H9 (cell line): ENCODE data around the gene TMEM81. TPM values are rescaled to one million over a fixed set of nuclear protein-coding genes. Genes with fewer than 3 reads are reported as not detected.

Experiments
- DNase-seq: peaks from one replicate; pipeline ENCODE4 v3.0.0-alpha.2; 2017
- H2AFZ ChIP-seq: one replicate; pipeline ENCODE4 v1.6.1; 2013; ENCODE audit warnings: mild to moderate bottlenecking, low read length, control low read depth, moderate library complexity
- H2AK5ac ChIP-seq: 2 replicates; pipeline ENCODE4 v1.6.1; 2013; ENCODE audit warnings: low read length, control low read depth, mixed read lengths; ENCODE audit not compliant: insufficient read length
- H2BK120ac ChIP-seq: one replicate; pipeline ENCODE4 v1.6.1; 2013; ENCODE audit warnings: low read depth, mild to moderate bottlenecking, low read length, control low read depth, inconsistent platforms; ENCODE audit not compliant: poor library complexity, severe bottlenecking
- H2BK12ac ChIP-seq: 2 replicates; pipeline ENCODE4 v1.6.1; 2013; ENCODE audit warnings: low read length, control low read depth, mixed read lengths, low read depth; ENCODE audit not compliant: insufficient read length
- H2BK15ac ChIP-seq: 2 replicates; pipeline ENCODE4 v1.6.1; 2013; ENCODE audit warnings: low read depth, low read length, control low read depth
- H2BK20ac ChIP-seq: one replicate; pipeline ENCODE4 v1.6.1; 2013; ENCODE audit warnings: low read depth, mild to moderate bottlenecking, low read length, control low read depth, inconsistent platforms; ENCODE audit not compliant: poor library complexity, severe bottlenecking
- H2BK5ac ChIP-seq: 2 replicates; pipeline ENCODE4 v1.6.1; 2013; ENCODE audit warnings: low read length, control low read depth, mixed read lengths; ENCODE audit not compliant: insufficient read length
- H3K14ac ChIP-seq: 2 replicates; pipeline ENCODE4 v1.6.1; 2013; ENCODE audit warnings: low read length, control low read depth; ENCODE audit not compliant: insufficient read depth
- H3K18ac ChIP-seq: 2 replicates; pipeline ENCODE4 v1.6.1; 2013; ENCODE audit warnings: low read depth, mild to moderate bottlenecking, mixed read lengths, low read length, control low read depth; ENCODE audit not compliant: insufficient read length
- H3K23ac ChIP-seq: 2 replicates; pipeline ENCODE4 v1.6.1; 2013; ENCODE audit warnings: low read length, control low read depth, mixed read lengths, low read depth; ENCODE audit not compliant: insufficient read length
- H3K23me2 ChIP-seq: 2 replicates; pipeline ENCODE4 v1.6.1; 2013; ENCODE audit warnings: low read depth, mild to moderate bottlenecking, mixed read lengths, low read length, control low read depth; ENCODE audit not compliant: insufficient read length, poor library complexity, severe bottlenecking
- H3K27ac ChIP-seq: 2 replicates; pipeline ENCODE4 v1.5.1; 2013; ENCODE audit warnings: low read length, control low read depth, mixed read lengths, low read depth; ENCODE audit not compliant: insufficient read length
- H3K27me3 ChIP-seq: 2 replicates; pipeline ENCODE4 v1.6.1; 2013; ENCODE audit warnings: low read length, control low read depth, inconsistent platforms; ENCODE audit not compliant: insufficient read depth
- H3K4ac ChIP-seq: 2 replicates; pipeline ENCODE4 v1.6.1; 2013; ENCODE audit warnings: low read depth, mild to moderate bottlenecking, control low read depth, inconsistent platforms, low read length, moderate library complexity
- H3K4me1 ChIP-seq: 2 replicates; pipeline ENCODE4 v1.6.1; 2013; ENCODE audit warnings: low read length, control low read depth, inconsistent platforms; ENCODE audit not compliant: insufficient read depth
- H3K4me2 ChIP-seq: 2 replicates; pipeline ENCODE4 v1.6.1; 2013; ENCODE audit warnings: low read length, control low read depth, mixed read lengths; ENCODE audit not compliant: insufficient read length, insufficient read depth
- H3K56ac ChIP-seq: 2 replicates; pipeline ENCODE4 v1.6.1; 2013; ENCODE audit warnings: low read depth, mild to moderate bottlenecking, mixed read lengths, low read length, control low read depth; ENCODE audit not compliant: insufficient read length
- H3K79me1 ChIP-seq: 2 replicates; pipeline ENCODE4 v1.6.1; 2013; ENCODE audit warnings: low read depth, mild to moderate bottlenecking, moderate library complexity, low read length, control low read depth, inconsistent platforms; ENCODE audit not compliant: insufficient read depth, poor library complexity, severe bottlenecking
- H3K79me2 ChIP-seq: 2 replicates; pipeline ENCODE4 v1.6.1; 2013; ENCODE audit warnings: low read length, control low read depth, inconsistent platforms; ENCODE audit not compliant: insufficient read depth
- H3K9ac ChIP-seq: 2 replicates; pipeline ENCODE4 v1.6.1; 2013; ENCODE audit warnings: low read length, control low read depth, mixed read lengths; ENCODE audit not compliant: insufficient read length; ENCODE audit errors: extremely low read depth
- H3K9me3 ChIP-seq: one replicate; pipeline ENCODE4 v1.6.1; 2013; ENCODE audit warnings: low read depth, low read length, inconsistent platforms; ENCODE audit not compliant: control insufficient read depth
- H3T11ph ChIP-seq: one replicate; pipeline ENCODE4 v1.6.1; 2013; ENCODE audit warnings: mild to moderate bottlenecking, low read length, control low read depth, inconsistent platforms
- H4K20me1 ChIP-seq: one replicate; pipeline ENCODE4 v1.6.1; 2013; ENCODE audit not compliant: control insufficient read depth, insufficient read length, insufficient read depth
- H4K5ac ChIP-seq: 2 replicates; pipeline ENCODE4 v1.6.1; 2013; ENCODE audit warnings: low read depth, mild to moderate bottlenecking, mixed read lengths, low read length, control low read depth; ENCODE audit not compliant: insufficient read length
- H4K8ac ChIP-seq: replicated peaks from 2 replicates; pipeline ENCODE4 v1.6.1; 2013; ENCODE audit warnings: low read length, control low read depth, mixed read lengths, low read depth; ENCODE audit not compliant: insufficient read length
- H4K91ac ChIP-seq: 2 replicates; pipeline ENCODE4 v1.6.1; 2013; ENCODE audit warnings: low read depth, mild to moderate bottlenecking, moderate library complexity, mixed read lengths, low read length, control low read depth; ENCODE audit not compliant: insufficient read length
- H3K27ac Mint-ChIP-seq, 3 experiments: 2 replicates in 2 of 3; 3 replicates in 1 of 3; pipeline ENCODE4 v1.8.0; 2020 to 2021; ENCODE audit warnings: mixed read lengths in 3 of 3, mild to moderate bottlenecking in 1 of 3, moderate library complexity in 1 of 3
- H3K27me3 Mint-ChIP-seq: 2 replicates; pipeline ENCODE4 v1.8.0; 2021; ENCODE audit warnings: low read depth, mild to moderate bottlenecking, moderate library complexity, mixed read lengths
- H3K36me3 Mint-ChIP-seq, 3 experiments: 2 replicates in 2 of 3; 3 replicates in 1 of 3; pipeline ENCODE4 v1.8.0; 2020 to 2021; ENCODE audit warnings: low read depth in 3 of 3, mixed read lengths in 3 of 3; ENCODE audit not compliant: insufficient read depth in 1 of 3
- H3K4me1 Mint-ChIP-seq, 2 experiments: 2 replicates each; pipeline ENCODE4 v1.8.0; 2020; ENCODE audit warnings: mixed read lengths in 2 of 2
- H3K4me3 Mint-ChIP-seq, 2 experiments: 2 replicates in 1 of 2; 3 replicates in 1 of 2; pipeline ENCODE4 v1.8.0; 2020 to 2021; ENCODE audit warnings: mild to moderate bottlenecking in 2 of 2, mixed read lengths in 2 of 2, moderate library complexity in 1 of 2
- H3K9me3 Mint-ChIP-seq, 2 experiments: 2 replicates in 1 of 2; 3 replicates in 1 of 2; pipeline ENCODE4 v1.8.0; 2020; ENCODE audit warnings: mild to moderate bottlenecking in 2 of 2, mixed read lengths in 2 of 2, moderate library complexity in 1 of 2
- CTCF ChIP-seq: fragments of 200-600 bp; sonication (generic); conservative IDR thresholded peaks from 3 replicates; pipeline ENCODE4 v1.8.0; 2021; ENCODE audit warnings: antibody characterized with exemption, mild to moderate bottlenecking
- WGBS: extraction: QIAGEN DNeasy Blood & Tissue Kit; methylation state at CpG from one replicate; pipeline ENCODE4 v1.1.7; 2013; ENCODE audit warnings: missing lambda C conversion rate, low lambda C conversion rate, mixed read lengths; ENCODE audit not compliant: insufficient read length; ENCODE audit errors: extremely low coverage; 5-methylcytosine and 5-hydroxymethylcytosine counted together
- total RNA-seq: library from RNA; stranded (reverse); gene quantifications from 2 replicates; pipeline ENCODE4 v1.2.1, GENCODE V29; 2021

The TMEM81 gene
- total RNA-seq, 1 experiment from 2014 or later, result 3.0 TPM

GRCh38 chr1:205072881-205073280, 11.4 kb downstream of the TMEM81 start:
- no peak overlapping the region for H3K23ac ChIP-seq
- no peaks in the 10 kb centered on the region for H3K9me3 Mint-ChIP-seq

More at GRCh38 chr1:205072881-205073280, 11.4 kb downstream of the TMEM81 start:
- no peak overlapping the region for H3K4ac ChIP-seq
- H2AK5ac ChIP-seq, result no peak overlapping the region
- H2BK12ac ChIP-seq, result no peak overlapping the region
- H4K91ac ChIP-seq, result no peak overlapping the region
- no peaks in the 10 kb centered on the region for H3K79me1 ChIP-seq
- Mint-ChIP-seq H3K36me3 (no peaks in the 10 kb centered on the region), H3K4me1 (no peaks in the 10 kb centered on the region; a peak in 2 of 4 replicates), H3K4me3 (no peak overlapping the region), H3K27ac (peak overlapping the region in 1 of 3 experiments; percentile 63; a peak in 1 of 7 replicates), H3K27me3 (no peaks in the 10 kb centered on the region; the same call in 1 of the 2 replicates)
- H3T11ph ChIP-seq, result no peak overlapping the region
- no peak overlapping the region for H3K18ac ChIP-seq
- H3K14ac ChIP-seq, result no peak overlapping the region
- H3K4me1 ChIP-seq, result no peaks in the 10 kb centered on the region
- H3K79me2 ChIP-seq, result no peaks in the 10 kb centered on the region
- no peak overlapping the region for H4K5ac ChIP-seq
- H4K8ac ChIP-seq, result no peak overlapping the region
- no peak for TF ChIP-seq CTCF
- no peak overlapping the region for H3K4me2 ChIP-seq
- no peaks in the 10 kb centered on the region for H4K20me1 ChIP-seq
- H3K56ac ChIP-seq, result no peak overlapping the region
- H3K9me3 ChIP-seq, result no peaks in the 10 kb centered on the region
- no peaks in the 10 kb centered on the region for H3K27me3 ChIP-seq
- DNase-seq, result no peak
- no peak overlapping the region for H2BK15ac ChIP-seq
- H3K9ac ChIP-seq, result no peak overlapping the region
- no peak overlapping the region for H2AFZ ChIP-seq
- H2BK20ac ChIP-seq, result no peak overlapping the region
- H3K27ac ChIP-seq, result no peak overlapping the region
- H2BK120ac ChIP-seq, result no peak overlapping the region
- H2BK5ac ChIP-seq, result no peak overlapping the region
- no CpG with 5 or more reads among the region's 8 CpGs for WGBS
- H3K23me2 ChIP-seq, result no peaks in the 10 kb centered on the region
